ENCODE data around the gene ZSCAN21. TPM values are rescaled to one million over a fixed set of nuclear protein-coding genes. Genes with fewer than 3 reads are reported as not detected.

The ZSCAN21 gene
- total RNA-seq, 1 experiment from 2014 or later = 23.1 TPM

GRCh38 chr7:100091411-100092181 lies 42.0 kb downstream of the ZSCAN21 start:
- DNase-seq (ENCODE audit: low spot score) = peak; percentile 16

GRCh38 chr7:100093054-100093453 lies 43.5 kb downstream of the ZSCAN21 start:
- DNase-seq (ENCODE audit: low spot score) = peak; percentile 14
- in situ Hi-C loops (cut with HindIII; ENCODE audit: low sequenced_read_pairs) = no loop called here

More at GRCh38 chr7:100091411-100092181, 42.0 kb downstream of the ZSCAN21 start:
- in situ Hi-C loops (cut with HindIII; ENCODE audit: low sequenced_read_pairs) = no loop called here

GRCh38 chr7:100093498-100093897 lies 43.9 kb downstream of the ZSCAN21 start:
- in situ Hi-C loops (cut with HindIII; ENCODE audit: low sequenced_read_pairs) = no loop called here

GRCh38 chr7:100093925-100094486 lies 44.4 kb downstream of the ZSCAN21 start:
- in situ Hi-C loops (cut with HindIII; ENCODE audit: low sequenced_read_pairs) = no loop called here
- DNase-seq (ENCODE audit: low spot score) = peak; percentile 34

More at GRCh38 chr7:100093498-100093897, 43.9 kb downstream of the ZSCAN21 start:
- DNase-seq (ENCODE audit: low spot score) = peak; percentile 68

- in situ Hi-C loops (cut with HindIII; ENCODE audit: low sequenced_read_pairs) = no loop called here
- DNase-seq (ENCODE audit: low spot score) = no peak
Observed at GRCh38 chr7:100095289-100095688, 45.7 kb downstream of the ZSCAN21 start.

GRCh38 chr7:100095704-100096103 lies 46.1 kb downstream of the ZSCAN21 start:
- in situ Hi-C loops (cut with HindIII; ENCODE audit: low sequenced_read_pairs) = no loop called here
- no peak for DNase-seq (ENCODE audit: low spot score)

DNA sequence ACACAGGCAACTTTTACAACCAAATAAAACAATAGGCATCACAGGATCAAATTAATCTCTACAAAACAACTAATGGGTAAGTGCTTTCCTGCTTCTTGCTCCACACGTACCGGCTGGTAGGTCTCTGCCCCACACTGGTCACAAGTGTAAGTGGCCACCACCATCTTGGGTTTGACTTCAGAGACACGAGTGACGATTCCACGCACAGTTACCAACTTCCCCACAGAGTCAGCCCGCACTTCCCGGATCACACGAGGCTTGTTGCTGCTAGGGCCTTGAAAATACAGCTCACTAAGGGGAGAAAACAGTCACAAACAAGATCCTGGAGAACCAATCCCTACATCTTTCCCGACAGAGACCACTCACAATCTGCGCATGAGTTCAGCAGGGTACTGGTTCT lies 49.3 kb downstream of the ZSCAN21 start:
- in situ Hi-C loops (cut with HindIII; ENCODE audit: low sequenced_read_pairs) = no loop called here
- no peak for DNase-seq (ENCODE audit: low spot score)

DNA sequence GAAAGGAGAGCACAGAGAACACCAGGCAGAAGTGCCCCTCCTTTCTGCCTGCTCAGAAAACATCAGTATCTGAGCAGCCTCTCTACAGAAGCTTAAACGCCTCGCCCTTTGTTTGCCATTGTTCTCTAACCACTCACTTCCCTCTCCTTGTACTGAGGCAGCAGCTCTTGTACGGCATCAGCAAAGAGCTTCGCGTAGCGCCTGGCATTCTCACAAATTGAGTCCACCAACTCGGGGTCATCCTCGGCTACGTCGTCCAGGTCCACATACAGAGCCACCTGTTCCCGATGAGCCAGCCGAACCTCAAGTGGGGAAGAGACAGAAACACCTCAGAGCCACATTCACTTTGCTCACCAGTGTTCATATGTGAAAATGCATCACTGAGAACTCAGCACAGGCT lies 49.9 kb downstream of the ZSCAN21 start:
- in situ Hi-C loops (cut with HindIII; ENCODE audit: low sequenced_read_pairs) = no loop called here
- no peak for DNase-seq (ENCODE audit: low spot score)

DNA sequence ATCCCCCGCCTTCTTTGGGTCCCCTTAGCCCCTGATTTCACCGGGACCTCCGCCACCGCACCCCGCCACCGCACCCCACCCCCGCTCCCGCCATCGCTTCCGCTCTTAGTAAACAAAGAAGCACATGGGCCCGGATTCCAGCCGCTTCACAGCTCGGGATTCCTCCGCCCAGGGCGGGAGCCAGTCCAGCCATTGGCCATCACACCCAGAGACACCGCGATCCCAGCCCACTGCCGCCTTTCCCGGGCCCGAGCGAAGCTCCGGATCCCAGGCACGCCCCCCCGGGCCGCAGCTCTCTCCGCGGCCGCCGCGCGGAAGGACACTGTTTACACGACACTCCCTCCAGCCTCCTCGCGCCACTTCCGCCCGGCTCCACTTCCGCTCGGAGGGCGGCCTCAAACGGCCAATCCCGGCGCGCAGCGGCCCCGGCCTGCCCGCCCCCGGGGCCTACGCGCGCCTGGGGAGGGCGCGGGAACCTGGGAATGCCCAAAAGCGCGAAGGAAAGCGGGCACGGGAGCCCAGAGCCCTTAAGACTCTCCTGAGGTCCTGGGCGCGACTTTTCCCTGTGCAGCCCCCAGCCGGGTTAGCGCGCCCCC lies 50.9 kb downstream of the ZSCAN21 start:
- DNase-seq (ENCODE audit: low spot score) = peak; percentile 89
- in situ Hi-C loops (cut with HindIII; ENCODE audit: low sequenced_read_pairs) = no loop called here

DNA sequence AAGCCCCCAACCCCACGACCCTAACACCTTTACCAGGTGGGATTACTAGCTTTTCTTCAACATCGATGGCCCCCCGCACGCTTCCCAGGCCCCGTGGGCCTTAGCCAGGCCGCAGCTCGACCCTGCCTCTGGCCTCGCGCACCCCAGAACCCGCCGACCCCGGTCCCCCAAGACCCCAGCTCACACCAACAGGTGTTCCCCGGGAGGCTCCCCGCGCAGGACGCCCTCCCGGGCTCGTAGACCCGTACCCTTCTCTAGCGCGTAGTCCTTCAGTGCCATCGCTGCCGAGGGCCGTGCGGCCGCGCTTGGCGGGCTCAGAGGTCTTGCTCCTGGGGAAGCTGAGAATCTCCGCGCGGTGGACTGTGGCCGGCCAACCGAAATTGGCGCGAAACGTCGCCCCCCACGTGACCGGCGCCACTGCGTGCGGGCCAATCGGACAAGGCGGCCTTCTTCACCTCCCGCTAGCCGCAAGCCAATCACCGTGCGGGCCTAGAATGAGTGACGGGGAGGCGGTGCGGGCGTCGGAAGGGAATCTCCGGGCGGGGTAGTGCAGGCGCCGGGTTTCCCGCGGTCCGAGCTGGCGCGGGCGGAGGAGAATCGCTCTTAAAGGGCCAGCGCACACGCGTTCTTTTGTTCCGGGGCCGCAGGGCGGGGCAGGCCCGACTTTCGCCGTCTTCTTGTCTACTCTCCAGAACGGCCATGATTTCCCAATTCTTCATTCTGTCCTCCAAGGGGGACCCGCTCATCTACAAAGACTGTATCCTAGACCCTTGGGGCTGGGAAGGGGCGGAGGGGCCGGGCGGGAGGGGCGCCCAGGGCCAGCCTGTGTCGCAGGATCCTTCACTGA lies 51.7 kb downstream of the ZSCAN21 start, which contains the start of the genes AP4M1 and MCM7:
TSS of gene AP4M1 (plus strand) at position 628 of the 847 bp plus-strand sequence. CDS start at position 700, 72 bp downstream.
TSS of gene MCM7 (minus strand) at position 382 of the 847 bp plus-strand sequence. CDS start at position 279, 103 bp downstream.
- in situ Hi-C loops (cut with HindIII; ENCODE audit: low sequenced_read_pairs) = no loop called here
- peak; percentile 99 for DNase-seq (ENCODE audit: low spot score)

DNA sequence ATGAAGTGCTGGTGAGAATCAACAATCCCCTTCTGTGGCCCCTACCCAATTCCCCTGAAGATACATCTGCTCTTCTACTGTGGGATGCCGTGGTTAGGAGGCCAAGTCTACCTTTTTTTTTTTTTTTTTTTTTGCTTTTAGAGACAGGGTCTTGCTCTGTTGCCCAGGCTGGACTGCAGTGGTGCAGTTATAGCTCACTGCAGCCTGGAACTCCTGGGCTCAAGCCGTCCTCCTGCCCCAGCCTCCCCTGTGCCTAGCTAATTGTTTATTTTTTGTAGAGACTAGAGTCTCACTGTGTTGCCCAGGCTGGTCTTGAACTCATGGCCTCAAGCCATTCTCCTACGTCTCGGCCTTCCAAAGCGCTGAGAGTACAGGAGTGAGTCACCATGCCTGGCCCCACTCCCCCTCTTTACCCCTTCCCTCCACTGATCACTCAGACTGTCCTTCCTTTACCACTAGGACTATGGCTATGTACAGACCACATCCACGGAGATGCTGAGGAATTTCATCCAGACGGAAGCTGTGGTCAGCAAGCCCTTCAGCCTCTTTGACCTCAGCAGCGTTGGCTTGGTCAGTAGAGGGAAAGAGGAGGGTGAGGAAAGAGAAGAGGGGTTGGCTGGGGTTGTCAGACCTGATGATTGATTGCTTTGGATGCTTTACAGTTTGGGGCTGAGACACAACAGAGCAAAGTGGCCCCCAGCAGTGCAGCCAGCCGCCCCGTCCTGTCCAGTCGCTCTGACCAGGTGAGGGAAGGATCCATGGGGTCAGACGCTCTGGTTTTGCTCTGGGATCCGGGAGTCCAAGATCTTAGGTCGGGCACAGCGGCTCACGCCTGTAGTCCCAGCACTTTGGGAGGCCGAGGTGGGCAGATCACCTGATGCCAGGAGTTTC lies 53.6 kb downstream of the ZSCAN21 start:
- DNase-seq (ENCODE audit: low spot score) = no peak
- in situ Hi-C loops (cut with HindIII; ENCODE audit: low sequenced_read_pairs) = no loop called here

- in situ Hi-C loops (cut with HindIII; ENCODE audit: low sequenced_read_pairs) = no loop called here
Observed at GRCh38 chr7:100105534-100105933, 56.0 kb downstream of the ZSCAN21 start.

GRCh38 chr7:100106633-100107032 lies 57.1 kb downstream of the ZSCAN21 start:
- in situ Hi-C loops (cut with HindIII; ENCODE audit: low sequenced_read_pairs) = no loop called here
- no peak for DNase-seq (ENCODE audit: low spot score)

More at GRCh38 chr7:100105534-100105933, 56.0 kb downstream of the ZSCAN21 start:
- DNase-seq (ENCODE audit: low spot score) = no peak

DNA sequence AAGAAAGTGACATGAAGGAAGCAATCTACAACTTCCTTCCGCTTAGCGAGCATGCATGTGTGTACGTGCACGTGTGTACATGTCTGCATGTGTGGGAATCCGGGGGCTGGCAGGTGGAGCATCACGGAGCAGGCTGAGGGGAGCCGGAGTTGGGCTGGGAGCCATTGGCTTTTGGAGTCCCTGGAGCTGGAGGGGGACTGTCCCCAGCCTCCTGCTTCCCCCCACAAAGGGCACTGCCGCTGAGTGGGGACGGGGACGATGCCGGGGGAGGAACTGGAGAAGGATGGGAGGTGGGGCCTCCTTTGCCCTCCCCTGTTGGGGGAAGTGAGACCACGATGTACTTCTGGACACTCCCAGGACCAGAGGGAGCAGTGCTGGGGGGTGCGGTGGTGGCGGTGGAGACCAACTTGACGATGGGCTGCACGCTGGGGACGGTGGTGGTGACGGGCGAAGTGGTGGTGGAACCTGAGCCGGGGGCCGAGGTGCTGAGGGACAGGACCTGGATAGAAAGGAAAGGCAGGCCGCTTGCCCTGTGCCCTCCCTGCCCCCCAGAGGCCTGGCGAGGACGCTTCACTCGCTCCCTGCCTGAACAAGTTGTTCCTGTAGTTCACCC lies 57.7 kb downstream of the ZSCAN21 start:
- in situ Hi-C loops (cut with HindIII; ENCODE audit: low sequenced_read_pairs) = no loop called here
- no peak for DNase-seq (ENCODE audit: low spot score)

- in situ Hi-C loops (cut with HindIII; ENCODE audit: low sequenced_read_pairs) = no loop called here
- DNase-seq (ENCODE audit: low spot score) = no peak
Observed at GRCh38 chr7:100107890-100108289, 58.3 kb downstream of the ZSCAN21 start.

GRCh38 chr7:100109521-100110163 lies 60.1 kb downstream of the ZSCAN21 start:
- in situ Hi-C loops (cut with HindIII; ENCODE audit: low sequenced_read_pairs) = no loop called here
- DNase-seq (ENCODE audit: low spot score) = no peak

GRCh38 chr7:100111156-100111555 lies 61.6 kb downstream of the ZSCAN21 start:
- in situ Hi-C loops (cut with HindIII; ENCODE audit: low sequenced_read_pairs) = no loop called here
- no peak for DNase-seq (ENCODE audit: low spot score)

Measured in G401 (cell line).